ENCODE results near the gene MYH14. TPM values are rescaled to one million over a fixed set of nuclear protein-coding genes. Genes with fewer than 3 reads are reported as not detected.
A peak's percentile ranks its signal among the peaks of the same experiment; 100 is the strongest.

The MYH14 gene
- total and polyA plus RNA-seq, 2 experiments from 2014 or later, result 40.9 to 64.4 TPM

DNA sequence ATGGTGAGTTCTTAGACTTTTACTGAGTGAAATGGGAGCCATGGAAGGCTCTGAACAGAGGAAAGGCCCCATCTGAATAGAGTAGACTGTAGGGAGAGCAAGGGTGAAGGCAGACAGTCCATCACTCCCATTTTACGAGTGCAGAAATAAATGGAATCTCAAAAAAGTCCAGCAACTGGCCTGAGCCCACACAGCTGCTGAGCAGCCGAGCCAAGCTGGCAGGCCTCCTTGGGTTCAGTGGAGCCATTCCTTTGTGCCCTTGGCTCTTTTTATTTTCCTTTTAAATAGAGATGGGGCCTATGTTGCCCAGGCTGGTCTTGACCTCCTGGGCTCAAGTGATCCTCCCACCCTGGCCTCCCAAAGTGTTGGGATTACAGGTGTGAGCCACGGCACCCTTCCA, 1.0 kb upstream of the MYH14 start:
- no peak overlapping the region for H3K27ac ChIP-seq
- no peaks in the 10 kb centered on the region for H4K20me1 ChIP-seq (ENCODE audit: insufficient read depth, poor library complexity, severe bottlenecking)
- WGBS (ENCODE audit: low lambda C conversion rate, missing lambda C conversion rate), result 95% methylated on average over 3 of the region's 3 CpGs
- no peak for DNase-seq (ENCODE audit: low spot score)
- peaks cover 10% of the 10 kb centered on the region for H3K27me3 ChIP-seq
- no peak overlapping the region for H3K4me3 ChIP-seq
- H3K79me2 ChIP-seq, result peaks cover 8% of the 10 kb centered on the region
- peaks cover 13% of the 10 kb centered on the region for H3K4me1 ChIP-seq (ENCODE audit: insufficient read depth)
- no peaks in the 10 kb centered on the region for H3K9me2 ChIP-seq (replicated peaks; ENCODE audit: insufficient read depth)
- H3K9me3 ChIP-seq (ENCODE audit: low read depth), result no peaks in the 10 kb centered on the region
- no peak overlapping the region for H2AFZ ChIP-seq
- TF ChIP-seq EZH2 (IDR thresholded peaks at IDR 0.05; ENCODE audit: borderline replicate concordance) (no peak), EZH2phosphoT487 (IDR thresholded peaks at IDR 0.05; ENCODE audit: low read depth, severe bottlenecking, unreplicated experiment) (no peak), CTCF (IDR thresholded peaks at IDR 0.05; ENCODE audit: poor library complexity) (no peak)
- no peak overlapping the region for H3K4me2 ChIP-seq
- no peaks in the 10 kb centered on the region for H3K36me3 ChIP-seq (replicated peaks; ENCODE audit: insufficient read depth, low read depth)

DNA sequence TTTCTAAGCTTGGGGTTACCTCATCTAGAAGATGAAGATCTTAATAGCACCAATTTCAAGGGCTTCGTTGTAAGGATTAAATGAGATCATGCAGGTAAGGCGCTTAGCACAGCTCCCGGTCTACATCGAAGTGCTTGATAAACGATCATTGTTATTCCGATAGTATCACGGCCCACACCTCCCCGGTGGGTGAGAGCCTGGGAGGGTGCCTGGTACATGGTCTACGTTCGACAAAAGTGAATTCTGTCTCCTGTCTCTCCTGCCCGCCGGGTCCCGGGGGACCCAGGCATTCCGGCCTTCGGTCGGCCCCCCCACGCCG, 501 bp upstream of the MYH14 start:
- WGBS (ENCODE audit: low lambda C conversion rate, missing lambda C conversion rate), result 44% methylated on average over 10 of the region's 18 CpGs
- Histone ChIP-seq H3K36me3 (replicated peaks; ENCODE audit: insufficient read depth, low read depth) (no peaks in the 10 kb centered on the region), H3K4me2 (peak overlapping the region; percentile 85), H3K4me1 (ENCODE audit: insufficient read depth) (peaks cover 13% of the 10 kb centered on the region), H3K27ac (no peak overlapping the region), H3K9me3 (ENCODE audit: low read depth) (no peaks in the 10 kb centered on the region), H2AFZ (no peak overlapping the region), H3K79me2 (peaks cover 9% of the 10 kb centered on the region), H3K27me3 (peaks cover 10% of the 10 kb centered on the region), H4K20me1 (ENCODE audit: insufficient read depth, poor library complexity, severe bottlenecking) (no peaks in the 10 kb centered on the region), H3K4me3 (no peak overlapping the region), H3K9me2 (replicated peaks; ENCODE audit: insufficient read depth) (no peaks in the 10 kb centered on the region)
- TF ChIP-seq CTCF (IDR thresholded peaks at IDR 0.05; ENCODE audit: poor library complexity), result no peak
- no peak for TF ChIP-seq EZH2phosphoT487 (IDR thresholded peaks at IDR 0.05; ENCODE audit: low read depth, severe bottlenecking, unreplicated experiment)
- no peak for TF ChIP-seq EZH2 (IDR thresholded peaks at IDR 0.05; ENCODE audit: borderline replicate concordance)
- DNase-seq (ENCODE audit: low spot score), result no peak

DNA sequence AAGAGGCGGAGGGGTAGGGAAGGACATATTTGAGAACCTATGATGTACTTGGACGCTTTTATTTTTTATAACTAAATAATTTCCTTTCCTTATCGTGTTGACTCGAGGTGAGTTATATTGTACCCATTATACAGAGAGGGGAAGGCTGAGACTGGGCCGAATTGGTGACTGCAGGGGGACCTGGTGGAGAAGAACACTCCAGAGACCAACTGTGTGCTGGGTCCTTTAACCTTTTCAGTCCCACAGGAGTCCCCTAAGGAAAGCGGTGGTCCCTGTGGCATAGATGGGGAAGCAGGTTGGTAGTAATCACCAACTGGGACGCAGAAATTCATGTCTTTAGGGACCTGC, 633 bp downstream of the MYH14 start:
- 82% methylated on average over 7 of the region's 7 CpGs for WGBS (ENCODE audit: low lambda C conversion rate, missing lambda C conversion rate)
- H3K9me2 ChIP-seq (replicated peaks; ENCODE audit: insufficient read depth), result no peaks in the 10 kb centered on the region
- no peaks in the 10 kb centered on the region for H3K9me3 ChIP-seq (ENCODE audit: low read depth)
- H3K79me2 ChIP-seq, result peaks cover 15% of the 10 kb centered on the region
- no peaks in the 10 kb centered on the region for H3K36me3 ChIP-seq (replicated peaks; ENCODE audit: insufficient read depth, low read depth)
- H3K27ac ChIP-seq, result peak overlapping the region; percentile 92
- H3K27me3 ChIP-seq, result peaks cover 10% of the 10 kb centered on the region
- DNase-seq (ENCODE audit: low spot score), result no peak
- H3K4me2 ChIP-seq, result peak overlapping the region; percentile 85
- H3K4me3 ChIP-seq, result peak overlapping the region; percentile 72
- H4K20me1 ChIP-seq (ENCODE audit: insufficient read depth, poor library complexity, severe bottlenecking), result no peaks in the 10 kb centered on the region
- H2AFZ ChIP-seq, result no peak overlapping the region
- peaks cover 13% of the 10 kb centered on the region for H3K4me1 ChIP-seq (ENCODE audit: insufficient read depth)
- no peak for TF ChIP-seq CTCF (IDR thresholded peaks at IDR 0.05; ENCODE audit: poor library complexity)
- TF ChIP-seq EZH2phosphoT487 (IDR thresholded peaks at IDR 0.05; ENCODE audit: low read depth, severe bottlenecking, unreplicated experiment), result no peak
- TF ChIP-seq EZH2 (IDR thresholded peaks at IDR 0.05; ENCODE audit: borderline replicate concordance), result no peak
